GM12878 (cell line): ENCODE results near the gene SRC. TPM values are rescaled to one million over a fixed set of nuclear protein-coding genes. Genes with fewer than 3 reads are reported as not detected.

Source experiments
- ATAC-seq: fragments of 200-7000 bp; cut with Tn5 transposase; 3 replicates; pipeline ENCODE4 v1.9.1; 2020; ENCODE audit warnings: mild to moderate bottlenecking, moderate library complexity
- BruUV-seq: library from RNA; stranded (reverse); fragments of 400-500 nt; replicated peaks from 2 replicates; lab custom pipeline; 2021; lab: Mats Ljungman, UMichigan
- CTCF ChIA-PET: fragments of 300-600 bp; sonication (Branson Sonifier 250); formaldehyde crosslinking; extraction: SDS; loops from one replicate; lab custom pipeline; 2021; ENCODE audit warnings: inconsistent platforms; lab: Yijun Ruan, JAX
- POLR2A ChIA-PET: fragments of 350-600 bp; formaldehyde crosslinking; extraction: SDS; loops from one replicate; lab custom pipeline; 2021; ENCODE audit warnings: inconsistent platforms; lab: Charles Lee
- RAD21 ChIA-PET: fragments of 300-600 bp; sonication (Branson Sonifier 250); formaldehyde crosslinking; loops from one replicate; lab custom pipeline; 2023; ENCODE audit warnings: antibody characterized with exemption; ENCODE audit not compliant: unreplicated experiment; lab: Charles Lee
- SMC1A ChIA-PET: fragments of 300-600 bp; sonication (Branson Sonifier 250); formaldehyde crosslinking; loops from one replicate; lab custom pipeline; 2023; ENCODE audit not compliant: unreplicated experiment, uncharacterized antibody; lab: Charles Lee
- DNase-seq: peaks from one replicate; pipeline ENCODE4 v3.0.0-alpha.2; 2011; ENCODE audit warnings: low read depth, low spot score
- FAIRE-seq: peaks from 3 replicates; lab custom pipeline; 2011; peaks lifted over from hg19 to GRCh38; lab: Jason Lieb, UNC
- H2AFZ ChIP-seq: 2 replicates; pipeline ENCODE4 v1.6.0; 2011; ENCODE audit warnings: low read depth, low read length, control low read depth; ENCODE audit not compliant: control insufficient read depth
- H3K27ac ChIP-seq: 2 replicates; pipeline ENCODE4 v1.5.1; 2011; ENCODE audit warnings: control low read depth; ENCODE audit not compliant: control insufficient read depth, insufficient read depth
- H3K27me3 ChIP-seq, 2 experiments: replicated peaks in 1 of 2; 2 replicates each; pipeline versions ENCODE4 v1.6.0 to v1.6.1; 2011; ENCODE audit warnings: low read length in 1 of 2; ENCODE audit not compliant: control insufficient read depth in 2 of 2, insufficient read depth in 2 of 2
- H3K36me3 ChIP-seq, 2 experiments: 2 replicates each; pipeline ENCODE4 v1.5.1; 2011; ENCODE audit warnings: low read length in 1 of 2; ENCODE audit not compliant: control insufficient read depth in 2 of 2, insufficient read depth in 2 of 2
- H3K4me1 ChIP-seq: 2 replicates; pipeline ENCODE4 v1.6.1; 2011; ENCODE audit warnings: mild to moderate bottlenecking, low read length, moderate library complexity, mixed read lengths; ENCODE audit not compliant: control insufficient read depth, insufficient read depth
- H3K4me2 ChIP-seq: 2 replicates; pipeline ENCODE4 v1.6.0; 2011; ENCODE audit warnings: control low read depth; ENCODE audit not compliant: control insufficient read depth, insufficient read depth
- H3K4me3 ChIP-seq: fragments of 200-600 bp; sonication (generic); 2 replicates; pipeline ENCODE4 v1.5.1; 2016
- H3K79me2 ChIP-seq: 2 replicates; pipeline ENCODE4 v1.6.0; 2011; ENCODE audit warnings: low read length; ENCODE audit not compliant: control insufficient read depth, insufficient read depth
- H3K9ac ChIP-seq: 2 replicates; pipeline ENCODE4 v1.8.0; 2011; ENCODE audit warnings: low read length, control low read depth, mixed read lengths; ENCODE audit not compliant: control insufficient read depth, insufficient read depth
- H3K9me3 ChIP-seq: replicated peaks from 3 replicates; pipeline ENCODE4 v1.5.1; 2011; ENCODE audit warnings: mild to moderate bottlenecking, low read length; ENCODE audit not compliant: control insufficient read depth, insufficient read depth
- H4K20me1 ChIP-seq: 2 replicates; pipeline ENCODE4 v1.6.0; 2011; ENCODE audit not compliant: control insufficient read depth, insufficient read depth
- CTCF ChIP-seq, 3 experiments: IDR thresholded peaks in 2 of 3; conservative IDR thresholded peaks in 1 of 3; 2 replicates each; pipeline ENCODE4 v1.5.1; 2011; ENCODE audit warnings: low read depth in 3 of 3, low read length in 3 of 3, mild to moderate bottlenecking in 3 of 3, control low read depth in 2 of 3, moderate library complexity in 2 of 3, inconsistent platforms in 1 of 3, mixed read lengths in 1 of 3; ENCODE audit not compliant: control insufficient read depth in 2 of 3, insufficient read depth in 1 of 3; ENCODE audit errors: extremely low read depth in 1 of 3
- KLF5 ChIP-seq: fragments of 450-650 bp; IDR thresholded peaks from 2 replicates; pipeline ENCODE4 v1.6.1; 2014; ENCODE audit warnings: mild to moderate bottlenecking; ENCODE audit not compliant: partially characterized antibody
- LARP7 ChIP-seq: fragments of 450-650 bp; IDR thresholded peaks from 2 replicates; pipeline ENCODE4 v1.6.1; 2017; ENCODE audit warnings: mild to moderate bottlenecking
- MTA2 ChIP-seq: fragments of 450-650 bp; IDR thresholded peaks from 2 replicates; pipeline ENCODE4 v1.6.1; 2016; ENCODE audit warnings: low read depth, mild to moderate bottlenecking, moderate library complexity
- NBN ChIP-seq: fragments of 450-650 bp; IDR thresholded peaks from 2 replicates; pipeline ENCODE4 v1.6.1; 2016
- NRF1 ChIP-seq: conservative IDR thresholded peaks from 2 replicates; pipeline ENCODE4 v1.6.1; 2011; ENCODE audit warnings: mild to moderate bottlenecking, low read depth, low read length, improper control_type of control experiment
- PAX8 ChIP-seq: fragments of 450-650 bp; IDR thresholded peaks from 2 replicates; pipeline ENCODE4 v1.6.1; 2017; ENCODE audit warnings: mild to moderate bottlenecking, moderate library complexity
- SKIL ChIP-seq: fragments of 450-650 bp; IDR thresholded peaks from 2 replicates; pipeline ENCODE4 v1.6.1; 2017; ENCODE audit warnings: mild to moderate bottlenecking, low read depth, inconsistent platforms; ENCODE audit not compliant: poor library complexity, severe bottlenecking
- YBX1 ChIP-seq: fragments of 450-650 bp; IDR thresholded peaks from 2 replicates; pipeline ENCODE4 v1.6.1; 2016; ENCODE audit warnings: antibody characterized with exemption
- ZNF622 ChIP-seq: fragments of 450-650 bp; IDR thresholded peaks from 2 replicates; pipeline ENCODE4 v1.6.1; 2017; ENCODE audit warnings: mild to moderate bottlenecking, inconsistent platforms
- WGBS: methylation state at CpG from one replicate; pipeline ENCODE4 v1.1.6; 2016; ENCODE audit warnings: low lambda C conversion rate; ENCODE audit not compliant: insufficient replicate concordance, insufficient coverage; ENCODE audit errors: missing lambda C conversion rate; 5-methylcytosine and 5-hydroxymethylcytosine counted together
- in situ Hi-C: fragments of 300-500 bp; cut with MboI; formaldehyde crosslinking; loops from 9 replicates; pipeline ENCODE4 v1.14.3; 2018; ENCODE audit warnings: mixed read lengths
- intact Hi-C: fragments of 100-400 bp; cut with micrococcal nuclease; formaldehyde crosslinking; loops from one replicate; pipeline ENCODE4 v1.14.2; 2022; ENCODE audit not compliant: unreplicated experiment
- polyA plus RNA-seq, 11 experiments: library from polyadenylated mRNA; depleted of rRNA in 4 of 11; unstranded in 6 of 11; stranded (reverse) in 5 of 11; fragments of >200 nt; fragmentation: Nextera tagmentation in 4 of 11; fragmentation: Illumina TruSeq in 1 of 11; extraction: Ambion mirVana in 4 of 11; extraction: Trizol in 1 of 11; gene quantifications; 1 replicate in 1 of 11; 2 replicates in 10 of 11; pipeline versions ENCODE4 v1.2.1 to v1.2.3, GENCODE V29; 2011 to 2016; ENCODE audit warnings: inconsistent platforms in 2 of 11, missing spikeins in 2 of 11, low read depth in 1 of 11
- total RNA-seq, 4 experiments: library from RNA; depleted of rRNA in 3 of 4; stranded (reverse); fragments of >200 nt in 3 of 4; fragmentation: Illumina TruSeq in 1 of 4; extraction: Trizol in 1 of 4; gene quantifications; 2 replicates each; pipeline versions ENCODE4 v1.2.1 to v1.2.3, GENCODE V29; 2013 to 2021
- TF ChIP-seq, protein P1 (sequence below): IDR thresholded peaks from 2 replicates; pipeline ENCODE4 v1.6.1; 2011; ENCODE audit warnings: low read depth, low read length, improper control_type of control experiment, borderline replicate concordance

Gene SRC
- total and polyA plus RNA-seq, 10 of the 15 experiments (the other 5 are each of a cell fraction or from before 2014, with no cell fraction given): 0.60 to 71.3 (median 27.2) TPM

GRCh38 chr20:37326666-37327065, 19.3 kb upstream of the SRC start:
- Histone ChIP-seq H3K36me3 (no peaks in the 10 kb centered on the region), H2AFZ (no peak overlapping the region), H3K9ac (no peak overlapping the region), H4K20me1 (no peaks in the 10 kb centered on the region), H3K27ac (no peak overlapping the region), H3K9me3 (no peaks in the 10 kb centered on the region; the same call in 2 of the 3 replicates), H3K4me3 (no peak overlapping the region), H3K4me2 (no peak overlapping the region), H3K79me2 (no peaks in the 10 kb centered on the region), H3K27me3 (no peaks in the 10 kb centered on the region), H3K4me1 (no peaks in the 10 kb centered on the region)
- POLR2A ChIA-PET: interaction anchor here (0.6 to 1.5 kb wide), 3 partner anchors 8 to 63 kb away, joined by 3 to 4 read pairs (median 3); no protein-coding TSS in a partner anchor
- SMC1A ChIA-PET: interaction anchor here (0.7 to 2.9 kb wide), 8 partner anchors 9 to 50 kb away, joined by 3 to 8 read pairs (median 4); no protein-coding TSS in a partner anchor
- in situ Hi-C loops (no loop called here), intact Hi-C loops (no loop called here)
- no TSS peak for BruUV-seq
- ATAC-seq (no peak), FAIRE-seq (no peak), DNase-seq (no peak)
- RAD21 ChIA-PET: no interaction called here
- TF ChIP-seq KLF5 (no peak), ZNF622 (no peak), NRF1 (no peak)
- TF ChIP-seq, protein P1, sequence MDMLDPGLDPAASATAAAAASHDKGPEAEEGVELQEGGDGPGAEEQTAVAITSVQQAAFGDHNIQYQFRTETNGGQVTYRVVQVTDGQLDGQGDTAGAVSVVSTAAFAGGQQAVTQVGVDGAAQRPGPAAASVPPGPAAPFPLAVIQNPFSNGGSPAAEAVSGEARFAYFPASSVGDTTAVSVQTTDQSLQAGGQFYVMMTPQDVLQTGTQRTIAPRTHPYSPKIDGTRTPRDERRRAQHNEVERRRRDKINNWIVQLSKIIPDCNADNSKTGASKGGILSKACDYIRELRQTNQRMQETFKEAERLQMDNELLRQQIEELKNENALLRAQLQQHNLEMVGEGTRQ: no peak
- WGBS: 34% methylated on average over 2 of the region's 2 CpGs
- CTCF ChIA-PET: interaction anchor here (1.4 kb wide), 1 partner anchor 41 kb away, joined by 3 read pairs; no protein-coding TSS in a partner anchor

DNA sequence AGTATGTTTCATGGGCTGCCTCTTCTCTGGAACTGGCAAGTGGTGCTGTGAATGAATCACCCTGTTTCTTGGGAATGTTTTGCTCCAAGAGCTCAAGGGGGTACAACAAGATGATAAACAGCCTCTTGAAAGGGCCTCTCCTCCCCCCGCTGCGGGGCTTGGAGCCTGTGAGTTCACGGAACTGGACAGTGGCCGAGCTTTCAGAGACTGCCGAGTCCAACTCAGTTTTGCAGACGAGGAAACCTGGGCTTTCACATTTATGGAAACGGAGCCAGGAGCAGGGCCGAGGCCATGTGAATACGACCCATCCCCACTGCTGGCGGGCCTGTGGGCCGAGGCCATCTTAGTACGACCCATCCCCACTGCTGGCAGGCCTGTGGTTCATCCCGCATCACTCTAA, 18.2 kb upstream of the SRC start:
- FAIRE-seq: no peak
- Histone ChIP-seq H3K9me3 (no peaks in the 10 kb centered on the region), H4K20me1 (no peaks in the 10 kb centered on the region), H3K79me2 (no peaks in the 10 kb centered on the region), H2AFZ (no peak overlapping the region), H3K4me1 (no peaks in the 10 kb centered on the region), H3K36me3 (no peaks in the 10 kb centered on the region), H3K9ac (no peak overlapping the region), H3K27ac (no peak overlapping the region), H3K4me2 (no peak overlapping the region), H3K4me3 (no peak overlapping the region), H3K27me3 (no peaks in the 10 kb centered on the region)
- in situ Hi-C loops: no loop called here
- RAD21 ChIA-PET: no interaction called here
- intact Hi-C loops: no loop called here
- CTCF ChIA-PET: interaction anchor here (1.1 to 1.4 kb wide), 2 partner anchors 42 to 58 kb away, joined by 3 to 4 read pairs; no protein-coding TSS in a partner anchor
- 88% methylated on average over 13 of the region's 13 CpGs for WGBS
- BruUV-seq: no TSS peak
- POLR2A ChIA-PET: no interaction called here
- SMC1A ChIA-PET: interaction anchor here (0.6 to 2.9 kb wide), 5 partner anchors 8 to 37 kb away, joined by 3 to 8 read pairs (median 3); no protein-coding TSS in a partner anchor
- no peak for ATAC-seq
- DNase-seq: no peak
- TF ChIP-seq PAX8: no peak
- no peak for TF ChIP-seq NBN
- no peak for TF ChIP-seq CTCF (IDR thresholded peaks at IDR 0.05 in 2 of 3, conservative IDR thresholded peaks at IDR 0.05 in 1 of 3; ENCODE audit: control insufficient read depth in 2 of 3, extremely low read depth in 1 of 3, insufficient read depth in 1 of 3, low read depth in 3 of 3, low read length in 3 of 3)
- no peak for TF ChIP-seq MTA2
- no peak for TF ChIP-seq YBX1
- no peak for TF ChIP-seq LARP7
- TF ChIP-seq SKIL: no peak
